GM03348 (cell line): ENCODE results near the gene NDUFB10.

Experiments used
- DNase-seq: peaks from one replicate; pipeline ENCODE4 v3.0.0; 2012; ENCODE audit warnings: low spot score

Gene NDUFB10

GRCh38 chr16:1971796-1972489 lies 12.6 kb downstream of the NDUFB10 start, which contains the start of gene TBL3:
Gene TBL3 (plus strand): TSS chr16:1972053. CDS start chr16:1972165, 112 bp downstream.
- DNase-seq = peak; percentile 95

- peak; percentile 39 for DNase-seq
Measured at GRCh38 chr16:1972490-1972877, 13.1 kb downstream of the NDUFB10 start.

- DNase-seq = no peak
Measured at GRCh38 chr16:1973461-1974156, 14.3 kb downstream of the NDUFB10 start.

- DNase-seq = no peak
Measured at GRCh38 chr16:1974157-1975070, 15.1 kb downstream of the NDUFB10 start.

GRCh38 chr16:1975432-1976215 lies 16.3 kb downstream of the NDUFB10 start:
- no peak for DNase-seq

- no peak for DNase-seq
Measured at GRCh38 chr16:1976216-1976520, 16.8 kb downstream of the NDUFB10 start.

GRCh38 chr16:1976951-1977874 lies 17.9 kb downstream of the NDUFB10 start:
- no peak for DNase-seq

GRCh38 chr16:1977875-1978268 lies 18.5 kb downstream of the NDUFB10 start:
- no peak for DNase-seq

- no peak for DNase-seq
Measured at GRCh38 chr16:1978476-1979120, 19.3 kb downstream of the NDUFB10 start.

GRCh38 chr16:1979271-1980029 lies 20.1 kb downstream of the NDUFB10 start:
- no peak for DNase-seq

- no peak for DNase-seq
Measured at GRCh38 chr16:1980030-1980769, 20.9 kb downstream of the NDUFB10 start.

GRCh38 chr16:1980770-1981087 lies 21.4 kb downstream of the NDUFB10 start:
- no peak for DNase-seq

GRCh38 chr16:1981398-1981836 lies 22.1 kb downstream of the NDUFB10 start, which contains the start of gene NOXO1:
Gene NOXO1 (minus strand): TSS chr16:1981469. CDS start chr16:1981179, 290 bp downstream.
- no peak for DNase-seq

- DNase-seq = no peak
Measured at GRCh38 chr16:1982013-1982433, 22.7 kb downstream of the NDUFB10 start.

GRCh38 chr16:1982991-1983543 lies 23.7 kb downstream of the NDUFB10 start:
- DNase-seq = no peak

GRCh38 chr16:1983544-1984346 lies 24.4 kb downstream of the NDUFB10 start, which contains the start of gene GFER:
Gene GFER (plus strand): TSS chr16:1984193. CDS start chr16:1984219, 26 bp downstream.
- DNase-seq = peak; percentile 99
